Upper lobe of left lung (tissue), 6 donors: ENCODE results near the gene ATP13A2. TPM values are rescaled to one million over a fixed set of nuclear protein-coding genes. Genes with fewer than 3 reads are reported as not detected.
A peak's percentile ranks its signal among the peaks of the same experiment; 100 is the strongest.

Experiments
- ATAC-seq, 2 donors: fragments of 200-7000 bp; cut with Tn5 transposase; one replicate each; pipeline ENCODE4 v1.9.1; 2022; ENCODE audit warnings: mild to moderate bottlenecking in 2 of 2, moderate library complexity in 2 of 2; ENCODE audit not compliant: low FRiP score in 2 of 2
- DNase-seq, 2 donors: peaks; one replicate each; pipeline ENCODE4 v3.0.0-alpha.2; 2019 to 2020
- H3K27ac ChIP-seq, 4 donors: fragments of 200-600 bp; sonication (generic); one replicate each; pipeline ENCODE4 v1.5.1; 2016 to 2019
- H3K27me3 ChIP-seq, 4 donors: fragments of 200-600 bp; sonication (generic); one replicate each; pipeline ENCODE4 v1.5.1; 2017 to 2019
- H3K36me3 ChIP-seq, 4 donors: fragments of 200-600 bp; sonication (generic); one replicate each; pipeline ENCODE4 v1.5.1; 2016 to 2019
- H3K4me1 ChIP-seq, 4 donors: fragments of 200-600 bp; sonication (generic); one replicate each; pipeline ENCODE4 v1.5.1; 2018 to 2019
- H3K4me3 ChIP-seq, 4 donors: fragments of 200-600 bp; sonication (generic); one replicate each; pipeline ENCODE4 v1.5.1; 2017 to 2019; ENCODE audit warnings: mild to moderate bottlenecking in 2 of 4, moderate library complexity in 1 of 4
- H3K9me3 ChIP-seq, 4 donors: fragments of 200-600 bp; sonication (generic); one replicate each; pipeline ENCODE4 v1.5.1; 2018 to 2019
- EP300 ChIP-seq, 4 donors: sonication (generic); formaldehyde crosslinking; IDR thresholded peaks; one replicate each; pipeline ENCODE4 v1.5.1; 2017; ENCODE audit warnings: antibody characterized with exemption in 4 of 4, control low read depth in 2 of 4
- POLR2A ChIP-seq, 4 donors: fragments of 450-650 bp; IDR thresholded peaks; one replicate each; pipeline ENCODE4 v1.5.1; 2016 to 2017; ENCODE audit warnings: antibody characterized with exemption in 4 of 4, mild to moderate bottlenecking in 2 of 4
- POLR2AphosphoS5 ChIP-seq, 2 donors: sonication (generic); formaldehyde crosslinking; IDR thresholded peaks; one replicate each; pipeline ENCODE4 v1.5.1; 2017; ENCODE audit warnings: antibody characterized with exemption in 2 of 2
- WGBS, 2 donors: methylation state at CpG; one replicate each; pipeline ENCODE4 v1.1.5; 2017 to 2018; 5-methylcytosine and 5-hydroxymethylcytosine counted together
- total RNA-seq, 6 donors: library from RNA; depleted of rRNA in 4 of 6; stranded (reverse); fragments of >200 nt in 4 of 6; gene quantifications; one replicate each; pipeline versions ENCODE4 v1.1.0 to v1.2.1, GENCODE V29; 2016 to 2021
- TF ChIP-seq, protein P1 (sequence below), 6 experiments: fragments of 450-650 bp in 4 of 6; fragments of 200-600 bp in 2 of 6; sonication (generic) in 2 of 6; IDR thresholded peaks; one replicate each; pipeline ENCODE4 v1.5.1; 2016 to 2019; ENCODE audit warnings: antibody characterized with exemption in 6 of 6
- donor health status: DM: no; HTN: no; CAD: no; lungs with moderate emphysema.
- donor health status: DM: no; HTN: yes; CAD: no; lungs with severe emphysema.

ATP13A2 gene
- total RNA-seq, 6 donors from 2014 or later, result 39.2 to 110 (median 66.5) TPM

DNA sequence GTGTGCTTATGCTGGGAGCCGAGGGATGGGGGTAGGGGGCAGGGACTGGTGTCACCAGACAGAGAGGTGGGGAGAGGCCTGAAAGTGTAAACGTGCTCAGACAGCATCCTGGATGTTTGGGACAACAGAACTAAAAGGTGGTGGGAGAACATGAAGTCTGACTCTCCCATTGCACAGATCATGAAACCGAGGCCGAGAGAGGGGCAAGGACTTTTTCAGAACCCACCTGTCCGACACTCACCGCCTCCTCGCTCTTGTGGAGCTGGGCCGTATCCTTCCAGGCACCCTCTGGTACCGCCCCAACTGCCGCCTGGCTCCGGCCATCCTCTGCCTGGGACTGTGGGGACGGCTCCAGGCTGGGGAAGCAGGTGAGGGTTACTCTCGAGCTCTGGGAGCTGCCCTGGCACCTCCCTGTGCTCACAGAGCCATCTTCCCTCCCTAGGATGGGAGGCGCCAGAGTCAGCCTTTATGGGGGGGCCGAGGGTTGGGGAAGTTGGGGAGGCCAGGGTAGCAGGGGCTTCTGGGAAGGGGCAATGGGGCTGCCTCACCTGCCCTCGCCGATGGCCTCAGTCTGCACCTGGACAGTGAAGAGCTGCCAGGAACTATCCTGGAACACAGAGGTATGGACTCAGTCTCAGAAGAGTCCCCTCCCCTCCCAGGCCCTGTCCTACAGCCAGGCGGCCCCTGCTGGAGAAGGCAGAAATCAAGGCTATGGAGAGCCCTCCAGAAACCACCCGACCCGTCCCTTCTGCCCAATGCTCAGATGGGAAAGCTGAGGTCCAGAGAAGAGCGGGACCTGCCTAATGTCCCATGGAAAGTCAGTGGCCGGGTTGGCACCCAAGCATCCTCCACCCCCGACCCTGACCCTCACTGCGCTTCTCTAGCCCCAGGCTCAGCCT is 7.0 kb downstream of the ATP13A2 start:
- Histone ChIP-seq H3K4me1 (peaks cover 4 to 9% (median 5%) of the 10 kb centered on the region in 4 donors), H3K36me3 (peaks cover 15 to 63% (median 51%) of the 10 kb centered on the region in 4 donors), H3K27me3 (no peaks in the 10 kb centered on the region), H3K4me3 (no peak overlapping the region), H3K27ac (no peak overlapping the region), H3K9me3 (no peaks in the 10 kb centered on the region)
- no peak for ATAC-seq
- TF ChIP-seq, protein P1, sequence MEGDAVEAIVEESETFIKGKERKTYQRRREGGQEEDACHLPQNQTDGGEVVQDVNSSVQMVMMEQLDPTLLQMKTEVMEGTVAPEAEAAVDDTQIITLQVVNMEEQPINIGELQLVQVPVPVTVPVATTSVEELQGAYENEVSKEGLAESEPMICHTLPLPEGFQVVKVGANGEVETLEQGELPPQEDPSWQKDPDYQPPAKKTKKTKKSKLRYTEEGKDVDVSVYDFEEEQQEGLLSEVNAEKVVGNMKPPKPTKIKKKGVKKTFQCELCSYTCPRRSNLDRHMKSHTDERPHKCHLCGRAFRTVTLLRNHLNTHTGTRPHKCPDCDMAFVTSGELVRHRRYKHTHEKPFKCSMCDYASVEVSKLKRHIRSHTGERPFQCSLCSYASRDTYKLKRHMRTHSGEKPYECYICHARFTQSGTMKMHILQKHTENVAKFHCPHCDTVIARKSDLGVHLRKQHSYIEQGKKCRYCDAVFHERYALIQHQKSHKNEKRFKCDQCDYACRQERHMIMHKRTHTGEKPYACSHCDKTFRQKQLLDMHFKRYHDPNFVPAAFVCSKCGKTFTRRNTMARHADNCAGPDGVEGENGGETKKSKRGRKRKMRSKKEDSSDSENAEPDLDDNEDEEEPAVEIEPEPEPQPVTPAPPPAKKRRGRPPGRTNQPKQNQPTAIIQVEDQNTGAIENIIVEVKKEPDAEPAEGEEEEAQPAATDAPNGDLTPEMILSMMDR (IDR thresholded peaks at IDR 0.05), result no peak
- no peak for TF ChIP-seq POLR2A (IDR thresholded peaks at IDR 0.05)
- no peak for TF ChIP-seq POLR2AphosphoS5 (IDR thresholded peaks at IDR 0.05)
- no peak for TF ChIP-seq EP300 (IDR thresholded peaks at IDR 0.05)
- peak in 1 of 2 donors; percentile 65 for DNase-seq
- 90 to 92% methylated on average over 17 to 24 of the region's 24 CpGs for WGBS, 2 donors

DNA sequence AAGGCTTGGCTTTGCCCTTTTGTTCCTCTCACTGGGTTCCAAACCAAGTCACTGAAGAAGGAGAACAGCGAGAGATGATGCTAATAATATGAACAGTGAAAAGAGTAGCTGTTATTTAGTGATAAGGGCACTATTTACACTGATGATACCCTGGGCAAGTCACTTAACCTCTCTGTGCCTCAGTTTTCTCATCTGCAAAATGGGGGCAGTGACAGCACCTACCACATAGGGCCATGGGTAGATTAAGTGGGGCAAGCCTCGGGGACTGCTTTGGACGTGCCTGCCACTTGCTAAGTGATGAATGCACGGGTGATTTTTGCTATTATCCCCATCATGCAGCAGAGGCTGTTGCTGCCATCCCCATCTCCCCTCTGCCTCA is 9.2 kb downstream of the ATP13A2 start:
- H3K36me3 ChIP-seq, result peaks cover 15 to 84% (median 62%) of the 10 kb centered on the region in 4 donors
- WGBS, 2 donors, result 90 to 98% methylated on average over 4 of the region's 4 CpGs
- H3K4me1 ChIP-seq, result no peaks in the 10 kb centered on the region
- H3K9me3 ChIP-seq, result no peaks in the 10 kb centered on the region
- no peaks in the 10 kb centered on the region for H3K27me3 ChIP-seq
- TF ChIP-seq EP300 (IDR thresholded peaks at IDR 0.05) (no peak), POLR2AphosphoS5 (IDR thresholded peaks at IDR 0.05) (no peak), POLR2A (IDR thresholded peaks at IDR 0.05) (no peak)
- TF ChIP-seq, protein P1 (IDR thresholded peaks at IDR 0.05), result no peak
- H3K27ac ChIP-seq, result no peak overlapping the region
- DNase-seq (no peak), ATAC-seq (no peak)
- H3K4me3 ChIP-seq, result no peak overlapping the region

DNA sequence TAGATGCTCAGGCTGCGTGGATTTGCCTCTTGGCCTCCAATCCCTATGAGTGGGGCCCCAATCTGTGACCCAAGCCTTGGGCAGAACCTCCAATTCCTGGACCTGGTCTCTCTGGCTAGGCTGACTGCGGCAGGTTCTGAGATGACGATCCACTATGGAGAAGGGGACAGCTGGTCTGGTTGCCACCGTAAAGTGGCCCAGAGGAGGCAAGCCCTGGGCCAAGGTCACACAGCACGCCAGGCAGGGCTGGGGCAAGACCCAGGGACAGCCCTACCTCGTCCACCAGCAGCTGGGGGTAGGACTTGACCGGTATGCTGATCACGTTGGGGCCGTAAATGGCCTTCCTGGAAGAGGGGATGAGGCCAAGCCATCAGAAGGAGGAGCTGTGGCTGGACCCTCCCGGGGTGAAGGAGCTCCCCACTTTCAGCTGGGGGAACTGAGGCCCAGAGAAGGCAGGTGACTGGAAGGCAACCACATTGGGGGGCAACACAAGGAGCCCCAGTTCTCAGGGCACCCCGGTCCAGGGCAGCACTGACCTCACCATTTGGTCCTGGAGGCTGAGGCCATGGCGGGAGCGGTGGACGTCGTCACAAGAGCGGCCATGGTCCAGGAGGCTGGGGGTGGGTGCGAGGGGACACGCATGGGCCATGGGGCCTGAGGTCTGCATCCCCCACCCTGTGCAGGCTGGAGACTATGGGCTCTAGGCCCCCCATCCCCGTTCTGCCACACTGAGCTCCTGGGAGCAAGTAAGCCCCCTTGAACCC is 9.8 kb downstream of the ATP13A2 start:
- DNase-seq (peak in 1 of 2 donors; percentile 64), ATAC-seq (peak in 1 of 2 donors; percentile 2)
- no peaks in the 10 kb centered on the region for H3K4me1 ChIP-seq
- no peaks in the 10 kb centered on the region for H3K27me3 ChIP-seq
- H3K4me3 ChIP-seq, result no peak overlapping the region
- H3K36me3 ChIP-seq, result peaks cover 15 to 90% (median 64%) of the 10 kb centered on the region in 4 donors
- H3K9me3 ChIP-seq, result no peaks in the 10 kb centered on the region
- TF ChIP-seq POLR2AphosphoS5 (IDR thresholded peaks at IDR 0.05) (no peak), POLR2A (IDR thresholded peaks at IDR 0.05) (no peak), EP300 (IDR thresholded peaks at IDR 0.05) (no peak)
- TF ChIP-seq, protein P1 (IDR thresholded peaks at IDR 0.05), result no peak
- H3K27ac ChIP-seq, result no peak overlapping the region
- WGBS, 2 donors, result 95 to 97% methylated on average over 7 to 19 of the region's 19 CpGs

DNA sequence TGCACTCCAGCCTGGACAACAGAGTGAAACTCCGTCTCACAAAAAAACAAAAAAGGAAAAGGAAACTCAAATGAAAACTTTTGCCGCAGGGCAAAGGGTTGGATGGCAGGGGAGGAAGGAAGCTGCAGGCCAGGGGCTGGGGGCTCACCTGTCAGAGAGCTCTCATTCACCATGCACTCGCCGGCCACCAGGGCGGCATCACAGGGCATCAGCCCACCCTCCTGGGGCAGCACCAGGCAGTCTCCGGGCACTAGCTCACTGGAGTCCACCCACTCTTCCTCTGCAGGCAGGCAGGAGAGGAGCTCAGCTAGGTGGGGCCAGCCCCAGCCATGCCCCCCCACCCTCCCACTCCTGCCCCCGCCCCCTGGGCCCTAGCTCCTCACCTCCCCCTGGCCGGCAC is 11.9 kb downstream of the ATP13A2 start:
- H3K27me3 ChIP-seq, result no peaks in the 10 kb centered on the region
- TF ChIP-seq POLR2A (IDR thresholded peaks at IDR 0.05) (no peak), EP300 (IDR thresholded peaks at IDR 0.05) (no peak), POLR2AphosphoS5 (IDR thresholded peaks at IDR 0.05) (no peak)
- TF ChIP-seq, protein P1 (IDR thresholded peaks at IDR 0.05), result no peak
- peaks cover 18 to 99% (median 68%) of the 10 kb centered on the region in 4 donors for H3K36me3 ChIP-seq
- WGBS, 2 donors, result 80 to 83% methylated on average over 6 to 7 of the region's 8 CpGs
- H3K27ac ChIP-seq, result no peak overlapping the region
- no peak overlapping the region for H3K4me3 ChIP-seq
- no peak for DNase-seq
- no peaks in the 10 kb centered on the region for H3K9me3 ChIP-seq
- no peaks in the 10 kb centered on the region for H3K4me1 ChIP-seq
- no peak for ATAC-seq
